Sigmoid colon (tissue), 7 donors: Measurements from ENCODE around the gene RPL18A. TPM values are rescaled to one million over a fixed set of nuclear protein-coding genes. Genes with fewer than 3 reads are reported as not detected.

Experiments used
- DNase-seq: peaks from one replicate; pipeline ENCODE4 v3.0.0-alpha.2; 2019
- H3K27ac ChIP-seq, 4 donors: fragments of 200-600 bp; sonication (generic); one replicate each; pipeline ENCODE4 v1.5.1; 2016 to 2019; ENCODE audit warnings: mild to moderate bottlenecking in 1 of 4
- H3K27me3 ChIP-seq, 3 donors: fragments of 200-600 bp; sonication (generic); one replicate each; pipeline ENCODE4 v1.5.1; 2019; ENCODE audit warnings: mild to moderate bottlenecking in 1 of 3
- H3K36me3 ChIP-seq, 4 donors: fragments of 200-600 bp; sonication (generic); one replicate each; pipeline ENCODE4 v1.5.1; 2016 to 2019
- H3K4me1 ChIP-seq, 4 donors: fragments of 200-600 bp; sonication (generic); one replicate each; pipeline ENCODE4 v1.5.1; 2017 to 2019
- H3K4me3 ChIP-seq, 4 donors: fragments of 200-600 bp; sonication (generic); one replicate each; pipeline ENCODE4 v1.5.1; 2017 to 2019; ENCODE audit warnings: mild to moderate bottlenecking in 2 of 4, moderate library complexity in 1 of 4
- H3K9me3 ChIP-seq, 4 donors: fragments of 200-600 bp in 3 of 4; sonication (generic) in 3 of 4; one replicate each; pipeline versions ENCODE4 v1.5.1 to v1.6.1; 2013 to 2019
- CTCF ChIP-seq, 4 experiments: fragments of 450-650 bp in 3 of 4; fragments of 200-600 bp in 1 of 4; IDR thresholded peaks; one replicate each; pipeline ENCODE4 v1.5.1; 2016 to 2019; ENCODE audit warnings: antibody characterized with exemption in 4 of 4, mild to moderate bottlenecking in 3 of 4, moderate library complexity in 2 of 4
- EP300 ChIP-seq, 4 donors: sonication (generic); formaldehyde crosslinking; IDR thresholded peaks; one replicate each; pipeline ENCODE4 v1.6.1; 2017; ENCODE audit warnings: antibody characterized with exemption in 4 of 4
- POLR2A ChIP-seq, 2 donors: fragments of 450-650 bp; IDR thresholded peaks; one replicate each; pipeline ENCODE4 v1.6.1; 2016; ENCODE audit warnings: antibody characterized with exemption in 2 of 2, mild to moderate bottlenecking in 2 of 2, moderate library complexity in 2 of 2
- POLR2AphosphoS5 ChIP-seq, 4 donors: sonication (generic); formaldehyde crosslinking; IDR thresholded peaks; one replicate each; pipeline ENCODE4 v1.6.1; 2017; ENCODE audit warnings: antibody characterized with exemption in 4 of 4
- WGBS, 2 donors: extraction: QIAGEN DNeasy Blood & Tissue Kit; methylation state at CpG; one replicate each; pipeline ENCODE4 v1.1.7; 2013; 5-methylcytosine and 5-hydroxymethylcytosine counted together
- intact Hi-C: fragments of 100-400 bp; cut with DNase I; formaldehyde crosslinking; loops from one replicate; pipeline ENCODE4 v1.15.1; 2023
- polyA plus RNA-seq, 3 donors: library from polyadenylated mRNA; stranded (reverse); fragments of 200-250 nt; gene quantifications; one replicate each; pipeline ENCODE4 v1.2.3, GENCODE V29; 2013
- total RNA-seq, 4 donors: library from RNA; depleted of rRNA; stranded (reverse); fragments of >200 nt; gene quantifications; one replicate each; pipeline ENCODE4 v1.1.0, GENCODE V29; 2016
- donor health status: healthy with polysubstance abuse.
- donor health status: Bipolar disorder and iron deficiency.
- donor health status: healthy.

Gene RPL18A
- total and polyA plus RNA-seq, 7 donors, result 1,686 to 3,945 (median 2,372) TPM

- Histone ChIP-seq H3K27me3 (peaks cover 4 to 66% (median 41%) of the 10 kb centered on the region in 3 donors), H3K9me3 (no peaks in the 10 kb centered on the region), H3K4me1 (peaks cover 0 to 19% (median 11%) of the 10 kb centered on the region in 4 donors), H3K36me3 (no peaks in the 10 kb centered on the region), H3K27ac (peak overlapping the region in 1 of 4 donors; percentile 40), H3K4me3 (peak overlapping the region in 2 of 4 donors; percentile 20 to 21)
- intact Hi-C loops, result no loop called here
- TF ChIP-seq POLR2AphosphoS5 (IDR thresholded peaks at IDR 0.05) (no peak), POLR2A (IDR thresholded peaks at IDR 0.05) (no peak), EP300 (IDR thresholded peaks at IDR 0.05) (no peak), CTCF (IDR thresholded peaks at IDR 0.05) (no peak)
- 13 to 58% methylated on average over 50 of the region's 50 CpGs for WGBS, 2 donors
- DNase-seq, result peak; percentile 89
Observed at GRCh38 chr19:17830567-17831418, 28.9 kb upstream of the RPL18A start.

GRCh38 chr19:17831419-17831888 lies 28.3 kb upstream of the RPL18A start:
- Histone ChIP-seq H3K27ac (no peak overlapping the region), H3K36me3 (no peaks in the 10 kb centered on the region), H3K9me3 (no peaks in the 10 kb centered on the region), H3K4me3 (peak overlapping the region in 1 of 4 donors; percentile 21), H3K27me3 (peaks cover 4 to 61% (median 41%) of the 10 kb centered on the region in 3 donors), H3K4me1 (peaks cover 0 to 19% (median 11%) of the 10 kb centered on the region in 4 donors)
- no peak for DNase-seq
- TF ChIP-seq CTCF (IDR thresholded peaks at IDR 0.05) (no peak), EP300 (IDR thresholded peaks at IDR 0.05) (no peak), POLR2AphosphoS5 (IDR thresholded peaks at IDR 0.05) (no peak), POLR2A (IDR thresholded peaks at IDR 0.05) (no peak)
- 23 to 67% methylated on average over 25 of the region's 25 CpGs for WGBS, 2 donors
- intact Hi-C loops, result no loop called here

GRCh38 chr19:17832443-17833208 lies 27.1 kb upstream of the RPL18A start:
- peaks cover 4 to 57% (median 41%) of the 10 kb centered on the region in 3 donors for H3K27me3 ChIP-seq
- WGBS, 2 donors, result 61 to 88% methylated on average over 17 of the region's 17 CpGs

More at GRCh38 chr19:17832443-17833208, 27.1 kb upstream of the RPL18A start:
- no peak for DNase-seq
- no peaks in the 10 kb centered on the region for H3K36me3 ChIP-seq
- H3K27ac ChIP-seq, result no peak overlapping the region
- peaks cover 0 to 19% (median 11%) of the 10 kb centered on the region in 4 donors for H3K4me1 ChIP-seq
- H3K4me3 ChIP-seq, result no peak overlapping the region
- TF ChIP-seq EP300 (IDR thresholded peaks at IDR 0.05), result no peak
- no peak for TF ChIP-seq POLR2AphosphoS5 (IDR thresholded peaks at IDR 0.05)
- TF ChIP-seq CTCF (IDR thresholded peaks at IDR 0.05), result no peak
- no peak for TF ChIP-seq POLR2A (IDR thresholded peaks at IDR 0.05)
- intact Hi-C loops, result no loop called here
- H3K9me3 ChIP-seq, result no peaks in the 10 kb centered on the region
